ENCODE data around the gene APBA1. TPM values are rescaled to one million over a fixed set of nuclear protein-coding genes. Genes with fewer than 3 reads are reported as not detected.

APBA1 gene
- total RNA-seq, 2 donors from 2014 or later = 8.9 to 9.2 TPM

- intact Hi-C loops (cut with DNase I) = loop anchor here in 1 of 2 donors (5.0 kb wide), 1 partner anchor 982 kb away; no protein-coding TSS in a partner anchor
- no peak for DNase-seq (ENCODE audit: low spot score)
These were observed 117.2 kb downstream of the APBA1 start for GRCh38 chr9:69554945-69555344.

DNA sequence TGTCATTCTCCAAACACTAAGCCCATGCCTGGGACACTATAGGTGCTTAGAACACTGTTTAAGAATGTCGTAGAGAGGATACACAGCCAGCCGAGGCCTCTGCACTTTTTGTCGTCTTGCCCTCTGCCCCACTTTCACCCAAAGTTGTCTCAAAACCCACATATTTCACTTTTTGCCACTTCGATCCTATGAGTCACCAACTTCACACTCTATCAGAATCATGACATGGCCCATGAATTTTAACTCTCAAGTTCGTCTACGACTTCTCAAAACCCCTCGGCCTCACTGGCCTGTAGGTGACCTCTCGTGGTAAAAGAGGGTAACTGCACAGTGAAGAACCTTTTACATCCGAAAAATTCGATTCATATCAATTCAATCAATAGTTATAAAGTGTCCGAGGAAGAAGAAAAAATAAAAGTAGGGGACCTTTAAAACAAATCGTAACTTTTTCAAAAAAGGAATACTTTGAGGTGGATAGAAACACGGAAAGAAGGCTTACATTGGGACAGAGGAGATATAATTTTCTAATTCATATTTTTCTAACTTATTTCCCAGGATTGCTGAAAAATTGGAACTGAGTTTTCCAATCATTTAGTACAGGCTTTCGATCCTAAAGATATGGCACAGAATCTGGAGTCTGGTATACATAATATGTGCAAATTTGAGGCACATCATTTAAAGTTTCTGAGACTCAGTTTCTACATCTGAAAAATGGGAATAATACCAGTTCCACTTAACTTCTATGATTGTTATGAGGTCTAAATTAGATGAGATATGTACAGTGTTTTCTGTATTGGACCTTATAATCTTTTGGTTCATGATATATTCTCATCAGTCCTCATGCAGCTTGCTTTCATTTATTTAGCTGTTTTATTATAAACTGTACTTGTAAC lies 122.6 kb downstream of the APBA1 start:
- intact Hi-C loops (cut with DNase I) = loop anchor here (5.0 kb wide), 3 partner anchors 122 to 988 kb away; no protein-coding TSS in a partner anchor
- no peak for DNase-seq (ENCODE audit: low spot score)

DNA sequence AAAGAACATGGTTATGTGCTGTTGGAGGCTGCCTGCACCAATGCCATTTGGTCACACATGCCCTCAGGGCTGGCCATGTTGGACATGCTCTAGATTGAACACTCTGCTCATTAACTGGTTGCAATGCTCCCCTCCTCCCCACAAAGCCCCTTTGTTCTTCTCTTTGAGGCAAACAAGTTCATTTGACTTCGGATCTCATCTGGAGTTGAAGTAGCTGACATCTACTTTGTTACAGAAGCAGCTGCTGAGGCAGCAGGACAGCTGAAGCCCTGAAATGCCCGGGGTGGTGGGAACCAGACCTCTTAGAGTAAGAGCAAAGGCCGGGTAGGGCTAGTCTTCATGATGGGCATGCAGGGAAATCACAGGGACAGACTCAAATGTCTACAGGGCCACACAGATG lies 123.5 kb downstream of the APBA1 start:
- no peak for DNase-seq (ENCODE audit: low spot score)
- intact Hi-C loops (cut with DNase I) = loop anchor here (5.0 kb wide), 2 partner anchors 121 to 126 kb away; no protein-coding TSS in a partner anchor

DNA sequence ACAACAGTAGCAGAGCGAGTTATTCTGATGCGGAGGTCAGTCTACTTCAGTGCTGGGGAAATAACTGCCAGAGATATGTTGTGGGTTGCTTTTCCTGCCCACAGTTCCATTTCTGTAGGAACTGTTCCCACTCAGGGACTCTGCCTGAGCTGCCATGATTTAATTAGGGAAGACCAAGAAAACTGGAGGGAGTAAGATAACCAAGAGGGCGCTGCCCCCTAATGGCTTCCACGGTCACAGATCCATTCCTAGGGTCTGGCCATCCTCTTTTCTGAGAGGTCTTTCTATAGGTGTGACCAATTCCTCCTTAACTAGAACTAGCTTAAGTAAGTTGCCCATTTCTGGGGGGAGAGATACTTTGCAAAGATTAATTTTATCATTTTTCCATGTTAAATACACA lies 125.9 kb downstream of the APBA1 start:
- no peak for DNase-seq (ENCODE audit: low spot score)

GRCh38 chr9:69542942-69543704 lies 129.0 kb downstream of the APBA1 start:
- intact Hi-C loops (cut with DNase I) = no loop called here
- no peak for DNase-seq (ENCODE audit: low spot score)

More for the DNA sequence above, 125.9 kb downstream of the APBA1 start:
- intact Hi-C loops (cut with DNase I) = loop anchor here (5.0 kb wide), 2 partner anchors 119 to 124 kb away; no protein-coding TSS in a partner anchor

DNA sequence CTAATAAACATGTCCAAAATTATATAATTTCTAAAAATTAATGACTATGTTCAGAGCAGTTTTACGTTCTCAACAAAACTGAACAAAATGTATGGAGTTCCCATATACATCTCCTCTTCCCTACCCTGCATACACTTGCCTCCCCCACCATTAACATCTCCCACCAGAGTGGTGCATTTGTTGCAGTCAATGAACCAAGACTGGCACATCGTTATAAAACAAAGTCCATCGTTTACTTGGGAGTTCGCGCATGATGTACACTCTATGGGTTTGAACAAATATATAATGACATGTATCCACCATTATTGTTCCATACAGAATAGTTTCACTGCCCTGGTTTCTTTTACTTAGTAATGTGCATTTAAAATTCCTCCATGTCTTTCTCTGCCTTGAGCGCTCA lies 130.1 kb downstream of the APBA1 start:
- intact Hi-C loops (cut with DNase I) = no loop called here
- DNase-seq (ENCODE audit: low spot score) = no peak

DNA sequence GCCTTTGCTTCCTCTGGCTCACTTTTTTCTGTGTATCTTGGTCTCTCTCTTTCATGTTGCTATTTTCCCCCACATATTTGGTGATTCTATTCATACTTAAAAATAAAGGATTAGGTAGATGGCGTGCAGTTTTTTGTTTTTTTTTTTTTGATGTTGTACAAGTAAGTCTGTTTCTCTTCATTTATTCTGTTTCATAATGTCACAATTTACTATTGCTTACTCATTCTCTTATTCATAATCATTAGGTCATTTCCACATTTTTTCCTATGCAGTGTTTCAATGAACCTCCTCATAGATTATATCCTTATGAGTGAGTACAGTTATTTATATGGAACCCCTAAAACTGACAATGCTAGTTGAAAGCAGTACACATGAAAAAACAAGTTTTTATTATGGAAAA lies 136.3 kb downstream of the APBA1 start:
- DNase-seq (ENCODE audit: low spot score) = no peak
- intact Hi-C loops (cut with DNase I) = no loop called here

GRCh38 chr9:69535286-69535832 lies 136.8 kb downstream of the APBA1 start:
- DNase-seq (ENCODE audit: low spot score) = no peak
- intact Hi-C loops (cut with DNase I) = no loop called here

DNA sequence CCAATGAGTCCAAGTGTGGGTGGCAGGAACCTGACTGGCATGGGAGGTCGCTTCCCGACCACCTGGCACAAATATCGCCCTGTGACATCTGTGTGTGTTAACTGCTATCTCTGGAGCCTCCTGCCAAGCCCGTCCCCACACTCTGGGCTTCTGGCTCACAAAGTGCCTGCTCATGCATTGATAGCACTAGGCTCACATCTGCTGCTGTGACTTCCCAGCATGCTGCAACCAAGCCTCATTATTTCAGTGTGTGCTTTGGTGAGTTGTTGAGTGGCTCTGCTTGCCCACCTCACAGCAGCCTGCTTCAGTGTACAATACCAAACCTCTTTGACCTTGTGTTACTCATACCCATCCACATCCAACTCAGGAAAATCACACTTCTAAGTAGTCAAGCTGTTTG lies 139.8 kb downstream of the APBA1 start:
- intact Hi-C loops (cut with DNase I) = no loop called here

GRCh38 chr9:69527454-69527853 lies 144.7 kb downstream of the APBA1 start:
- no peak for DNase-seq (ENCODE audit: low spot score)
- intact Hi-C loops (cut with DNase I) = no loop called here

More for the DNA sequence above, 139.8 kb downstream of the APBA1 start:
- DNase-seq (ENCODE audit: low spot score) = no peak

- DNase-seq (ENCODE audit: low spot score) = no peak
- intact Hi-C loops (cut with DNase I) = no loop called here
These were observed 145.5 kb downstream of the APBA1 start for GRCh38 chr9:69526699-69527098.

DNA sequence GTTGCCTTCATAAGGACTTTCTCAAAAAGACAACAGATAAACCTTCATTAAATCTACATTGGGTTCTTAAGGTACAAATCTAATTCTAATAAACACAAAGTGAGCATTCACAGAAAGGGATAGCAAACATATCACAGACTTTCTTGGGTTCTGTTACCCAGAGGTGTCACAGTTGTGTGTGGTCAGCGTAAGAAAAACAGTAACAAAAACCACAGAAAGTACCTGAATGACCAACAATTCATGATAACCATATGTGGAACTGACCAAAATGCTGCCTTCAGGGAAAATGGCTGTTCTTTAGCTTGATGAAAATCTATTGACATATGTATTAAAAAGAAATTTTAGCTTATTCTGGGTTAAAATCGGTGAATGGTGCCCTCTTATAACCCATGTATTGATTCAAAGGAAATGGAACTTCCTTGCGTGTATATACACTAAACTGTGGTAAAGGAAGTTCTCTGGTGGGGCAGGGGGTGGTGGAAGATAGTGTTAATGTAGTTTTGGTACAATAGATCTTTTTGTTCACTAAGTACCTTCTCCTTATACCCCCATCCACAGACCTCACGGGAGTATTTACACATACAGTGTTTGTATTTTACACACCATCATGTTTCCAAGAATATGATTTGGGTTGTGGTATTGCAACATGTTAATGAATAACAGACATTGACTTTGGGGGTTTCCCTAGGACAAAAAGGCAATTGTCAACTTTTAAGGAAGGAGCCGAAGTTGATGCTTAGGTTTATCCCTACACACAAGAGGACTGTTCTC lies 152.5 kb downstream of the APBA1 start:
- intact Hi-C loops (cut with DNase I) = no loop called here
- no peak for DNase-seq (ENCODE audit: low spot score)

DNA sequence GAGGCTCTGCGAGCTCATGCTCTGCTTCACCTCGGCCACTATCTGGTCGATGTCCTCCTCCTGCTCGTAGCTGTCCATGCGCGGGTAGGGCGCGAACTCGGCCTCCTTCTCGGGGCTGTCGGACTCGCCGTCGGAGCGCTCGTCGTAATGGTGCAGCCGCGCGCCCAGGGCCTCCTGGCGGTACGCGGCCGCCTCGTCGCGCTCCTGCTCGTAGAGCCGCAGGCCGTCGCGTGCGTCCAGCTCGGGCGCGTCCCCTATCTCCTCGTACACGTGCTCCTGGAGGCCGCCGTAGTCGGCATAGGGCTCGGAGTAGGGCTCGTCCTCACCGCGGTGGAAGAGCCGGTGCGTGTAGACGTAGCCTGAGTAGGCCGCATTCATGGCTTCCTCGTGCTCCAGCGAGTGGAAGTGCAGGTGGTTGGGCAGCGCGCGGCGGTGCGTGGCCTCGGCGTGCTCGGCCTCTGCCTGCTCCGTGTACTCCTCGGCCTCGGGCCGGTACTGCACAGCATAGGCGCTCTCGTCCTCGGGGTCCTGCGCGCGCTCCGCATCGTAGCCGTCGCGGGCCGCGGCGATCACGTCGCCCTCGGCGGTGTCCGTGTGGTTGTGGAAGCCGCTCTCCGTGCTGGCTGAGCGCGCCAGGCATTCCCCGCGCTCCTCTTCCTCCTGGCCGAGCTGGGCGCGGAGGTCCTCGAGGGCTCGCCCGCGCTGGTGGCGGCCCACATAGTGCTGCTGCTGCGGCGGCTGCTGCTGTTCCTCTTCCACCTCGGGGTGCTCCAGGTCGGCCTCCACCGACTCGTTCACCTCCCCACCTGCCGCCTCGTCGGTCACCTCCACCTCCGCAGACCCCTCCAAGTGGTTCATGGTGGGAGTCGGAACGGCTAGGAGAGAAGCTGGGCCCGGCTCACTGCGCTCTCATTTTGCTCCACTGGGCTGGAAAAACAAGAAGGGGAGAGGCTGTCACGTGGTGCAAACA lies 155.5 kb downstream of the APBA1 start:
- no peak for DNase-seq (ENCODE audit: low spot score)
- intact Hi-C loops (cut with DNase I) = no loop called here

- intact Hi-C loops (cut with DNase I) = no loop called here
- DNase-seq (ENCODE audit: low spot score) = no peak
These were observed 156.4 kb downstream of the APBA1 start for GRCh38 chr9:69515810-69516209.

- intact Hi-C loops (cut with DNase I) = no loop called here
- no peak for DNase-seq (ENCODE audit: low spot score)
These were observed 158.9 kb downstream of the APBA1 start for GRCh38 chr9:69513141-69513820.

DNA sequence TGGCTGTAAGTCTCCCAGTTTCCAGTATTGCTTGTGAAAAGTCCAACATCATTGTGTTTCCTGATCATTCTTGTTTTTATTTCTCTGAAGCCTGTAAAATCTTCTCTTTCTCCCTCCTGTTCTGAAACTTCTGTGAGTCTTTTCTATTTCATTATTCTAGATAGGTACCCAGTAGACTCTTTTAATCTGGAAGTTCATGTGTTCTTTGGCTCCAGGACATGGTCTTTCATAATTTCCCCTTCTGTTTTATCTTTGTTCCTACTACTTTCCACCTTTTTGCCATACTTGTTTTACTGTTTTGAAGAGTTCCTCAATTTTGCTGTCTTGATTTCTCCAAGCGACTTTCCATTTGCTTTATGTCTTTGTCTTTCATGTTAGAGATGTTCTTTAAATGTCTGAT lies 168.1 kb downstream of the APBA1 start:
- DNase-seq (ENCODE audit: low spot score) = no peak
- intact Hi-C loops (cut with DNase I) = no loop called here

GRCh38 chr9:69502671-69503301 lies 169.4 kb downstream of the APBA1 start:
- no peak for DNase-seq (ENCODE audit: low spot score)
- intact Hi-C loops (cut with DNase I) = no loop called here

All from posterior vena cava (tissue), 2 donors.